ENCODE results near the gene SCGB2B2.
"Not testable (repeated sequence)": the region's sequence is repeated elsewhere in the genome, so short reads cannot be mapped to it uniquely, and the experiment has no call there.

SCGB2B2 gene

GRCh38 chr19:34688592-34688991 lies 11.6 kb upstream of the SCGB2B2 start:
- Histone ChIP-seq H3K36me3 (ENCODE audit: control insufficient read depth in 2 of 2, insufficient read depth in 2 of 2, low read length in 2 of 2) (peaks cover 5 to 11% of the 10 kb centered on the region in 2 donors), H3K9me3 (ENCODE audit: control insufficient read depth in 2 of 2, low read length in 2 of 2) (peaks cover 15 to 30% of the 10 kb centered on the region in 2 donors), H3K9ac (ENCODE audit: low read length in 2 of 2) (no peak overlapping the region), H3K27ac (ENCODE audit: low read length) (no peak overlapping the region), H3K4me3 (ENCODE audit: low read length in 2 of 2) (no peak overlapping the region), H3K27me3 (ENCODE audit: control insufficient read depth in 1 of 2, insufficient read depth in 2 of 2, low read length in 2 of 2) (no peaks in the 10 kb centered on the region), H3K4me1 (ENCODE audit: control insufficient read depth, insufficient read depth, low read length) (no peaks in the 10 kb centered on the region)

GRCh38 chr19:34687348-34687747 lies 10.4 kb upstream of the SCGB2B2 start:
- Histone ChIP-seq H3K9ac (ENCODE audit: low read length in 2 of 2) (no peak overlapping the region), H3K36me3 (ENCODE audit: control insufficient read depth in 2 of 2, insufficient read depth in 2 of 2, low read length in 2 of 2) (peaks cover 15 to 22% of the 10 kb centered on the region in 2 donors), H3K4me3 (ENCODE audit: low read length in 2 of 2) (no peak overlapping the region), H3K4me1 (ENCODE audit: control insufficient read depth, insufficient read depth, low read length) (no peaks in the 10 kb centered on the region), H3K9me3 (ENCODE audit: control insufficient read depth in 2 of 2, low read length in 2 of 2) (peaks cover 15 to 30% of the 10 kb centered on the region in 2 donors), H3K27ac (ENCODE audit: low read length) (no peak overlapping the region), H3K27me3 (ENCODE audit: control insufficient read depth in 1 of 2, insufficient read depth in 2 of 2, low read length in 2 of 2) (no peaks in the 10 kb centered on the region)

GRCh38 chr19:34686455-34686854 lies 9.5 kb upstream of the SCGB2B2 start:
- Histone ChIP-seq H3K9me3 (ENCODE audit: control insufficient read depth in 2 of 2, low read length in 2 of 2) (peaks cover 20 to 38% of the 10 kb centered on the region in 2 donors), H3K4me3 (ENCODE audit: low read length in 2 of 2) (no peak overlapping the region)

GRCh38 chr19:34685266-34685665 lies 8.3 kb upstream of the SCGB2B2 start:
- not testable (repeated sequence) for H3K27ac ChIP-seq (ENCODE audit: low read length); H3K9ac ChIP-seq (ENCODE audit: low read length in 2 of 2); H3K27me3 ChIP-seq (ENCODE audit: control insufficient read depth in 1 of 2, insufficient read depth in 2 of 2, low read length in 2 of 2); H3K4me1 ChIP-seq (ENCODE audit: control insufficient read depth, insufficient read depth, low read length); H3K4me3 ChIP-seq (ENCODE audit: low read length in 2 of 2)
- Histone ChIP-seq H3K9me3 (ENCODE audit: control insufficient read depth in 2 of 2, low read length in 2 of 2) (peaks cover 14 to 41% of the 10 kb centered on the region in 2 donors), H3K36me3 (ENCODE audit: control insufficient read depth in 2 of 2, insufficient read depth in 2 of 2, low read length in 2 of 2) (peaks cover 25 to 39% of the 10 kb centered on the region in 2 donors)

More at GRCh38 chr19:34686455-34686854, 9.5 kb upstream of the SCGB2B2 start:
- H3K9ac ChIP-seq (ENCODE audit: low read length in 2 of 2): no peak overlapping the region
- H3K27me3 ChIP-seq (ENCODE audit: control insufficient read depth in 1 of 2, insufficient read depth in 2 of 2, low read length in 2 of 2): no peaks in the 10 kb centered on the region
- no peak overlapping the region for H3K27ac ChIP-seq (ENCODE audit: low read length)
- no peaks in the 10 kb centered on the region for H3K4me1 ChIP-seq (ENCODE audit: control insufficient read depth, insufficient read depth, low read length)
- H3K36me3 ChIP-seq (ENCODE audit: control insufficient read depth in 2 of 2, insufficient read depth in 2 of 2, low read length in 2 of 2): peaks cover 21 to 30% of the 10 kb centered on the region in 2 donors

GRCh38 chr19:34681478-34681877 lies 4.5 kb upstream of the SCGB2B2 start:
- peaks cover 38 to 54% of the 10 kb centered on the region in 2 donors for H3K36me3 ChIP-seq (ENCODE audit: control insufficient read depth in 2 of 2, insufficient read depth in 2 of 2, low read length in 2 of 2)
- H3K9me3 ChIP-seq (ENCODE audit: control insufficient read depth in 2 of 2, low read length in 2 of 2): peaks cover 20 to 24% of the 10 kb centered on the region in 2 donors
- H3K9ac ChIP-seq (ENCODE audit: low read length in 2 of 2): no peak overlapping the region
- H3K27ac ChIP-seq (ENCODE audit: low read length): no peak overlapping the region
- no peaks in the 10 kb centered on the region for H3K27me3 ChIP-seq (ENCODE audit: control insufficient read depth in 1 of 2, insufficient read depth in 2 of 2, low read length in 2 of 2)
- H3K4me1 ChIP-seq (ENCODE audit: control insufficient read depth, insufficient read depth, low read length): peaks cover 12% of the 10 kb centered on the region
- peak overlapping the region; percentile 16 to 30 for H3K4me3 ChIP-seq (ENCODE audit: low read length in 2 of 2)

GRCh38 chr19:34678421-34678820 lies 1.5 kb upstream of the SCGB2B2 start:
- Histone ChIP-seq H3K27me3 (ENCODE audit: control insufficient read depth in 1 of 2, insufficient read depth in 2 of 2, low read length in 2 of 2) (no peaks in the 10 kb centered on the region), H3K27ac (ENCODE audit: low read length) (peak overlapping the region; percentile 92), H3K4me3 (ENCODE audit: low read length in 2 of 2) (peak overlapping the region; percentile 88 to 95), H3K9me3 (ENCODE audit: control insufficient read depth in 2 of 2, low read length in 2 of 2) (peaks cover 11 to 15% of the 10 kb centered on the region in 2 donors), H3K4me1 (ENCODE audit: control insufficient read depth, insufficient read depth, low read length) (peaks cover 12% of the 10 kb centered on the region), H3K9ac (ENCODE audit: low read length in 2 of 2) (peak overlapping the region in 1 of 2 donors; percentile 97), H3K36me3 (ENCODE audit: control insufficient read depth in 2 of 2, insufficient read depth in 2 of 2, low read length in 2 of 2) (peaks cover 33 to 41% of the 10 kb centered on the region in 2 donors)

- peaks cover 12% of the 10 kb centered on the region for H3K4me1 ChIP-seq (ENCODE audit: control insufficient read depth, insufficient read depth, low read length)
- peaks cover 30 to 39% of the 10 kb centered on the region in 2 donors for H3K36me3 ChIP-seq (ENCODE audit: control insufficient read depth in 2 of 2, insufficient read depth in 2 of 2, low read length in 2 of 2)
Measured at GRCh38 chr19:34678085-34678412, 1.1 kb upstream of the SCGB2B2 start.

GRCh38 chr19:34677386-34678084 lies 576 bp upstream of the SCGB2B2 start, which contains the start of gene ZNF302:
ZNF302 (plus strand) TSS chr19:34677678; CDS start chr19:34678805, 1,127 bp downstream.
- Histone ChIP-seq H3K27me3 (ENCODE audit: control insufficient read depth in 1 of 2, insufficient read depth in 2 of 2, low read length in 2 of 2) (no peaks in the 10 kb centered on the region), H3K36me3 (ENCODE audit: control insufficient read depth in 2 of 2, insufficient read depth in 2 of 2, low read length in 2 of 2) (peaks cover 26 to 33% of the 10 kb centered on the region in 2 donors), H3K9me3 (ENCODE audit: control insufficient read depth in 2 of 2, low read length in 2 of 2) (peaks cover 11 to 15% of the 10 kb centered on the region in 2 donors), H3K27ac (ENCODE audit: low read length) (peak within 1 kb of the TSS; percentile 92), H3K4me1 (ENCODE audit: control insufficient read depth, insufficient read depth, low read length) (peaks cover 12% of the 10 kb centered on the region), H3K9ac (ENCODE audit: low read length in 2 of 2) (peak within 1 kb of the TSS; percentile 93 to 97), H3K4me3 (ENCODE audit: low read length in 2 of 2) (peak within 1 kb of the TSS; percentile 88 to 95)

More at GRCh38 chr19:34678085-34678412, 1.1 kb upstream of the SCGB2B2 start:
- Histone ChIP-seq H3K9me3 (ENCODE audit: control insufficient read depth in 2 of 2, low read length in 2 of 2) (peaks cover 11 to 15% of the 10 kb centered on the region in 2 donors), H3K9ac (ENCODE audit: low read length in 2 of 2) (peak overlapping the region; percentile 93 to 97), H3K4me3 (ENCODE audit: low read length in 2 of 2) (peak overlapping the region; percentile 88 to 95), H3K27ac (ENCODE audit: low read length) (peak overlapping the region; percentile 92), H3K27me3 (ENCODE audit: control insufficient read depth in 1 of 2, insufficient read depth in 2 of 2, low read length in 2 of 2) (no peaks in the 10 kb centered on the region)

- Histone ChIP-seq H3K9ac (ENCODE audit: low read length in 2 of 2) (no peak overlapping the region), H3K27ac (ENCODE audit: low read length) (no peak overlapping the region), H3K9me3 (ENCODE audit: control insufficient read depth in 2 of 2, low read length in 2 of 2) (peaks cover 4 to 5% of the 10 kb centered on the region in 2 donors), H3K27me3 (ENCODE audit: control insufficient read depth in 1 of 2, insufficient read depth in 2 of 2, low read length in 2 of 2) (no peaks in the 10 kb centered on the region), H3K4me1 (ENCODE audit: control insufficient read depth, insufficient read depth, low read length) (peaks cover 12% of the 10 kb centered on the region), H3K4me3 (ENCODE audit: low read length in 2 of 2) (no peak overlapping the region), H3K36me3 (ENCODE audit: control insufficient read depth in 2 of 2, insufficient read depth in 2 of 2, low read length in 2 of 2) (peaks cover 16 to 21% of the 10 kb centered on the region in 2 donors)
Measured at GRCh38 chr19:34675919-34676318, 1.0 kb downstream of the SCGB2B2 start.

- no peak overlapping the region for H3K27ac ChIP-seq (ENCODE audit: low read length)
- H3K27me3 ChIP-seq (ENCODE audit: control insufficient read depth in 1 of 2, insufficient read depth in 2 of 2, low read length in 2 of 2): no peaks in the 10 kb centered on the region
- H3K9me3 ChIP-seq (ENCODE audit: control insufficient read depth in 2 of 2, low read length in 2 of 2): peaks cover 4 to 5% of the 10 kb centered on the region in 2 donors
- peaks cover 13 to 14% of the 10 kb centered on the region in 2 donors for H3K36me3 ChIP-seq (ENCODE audit: control insufficient read depth in 2 of 2, insufficient read depth in 2 of 2, low read length in 2 of 2)
- no peak overlapping the region for H3K9ac ChIP-seq (ENCODE audit: low read length in 2 of 2)
- H3K4me3 ChIP-seq (ENCODE audit: low read length in 2 of 2): no peak overlapping the region
- H3K4me1 ChIP-seq (ENCODE audit: control insufficient read depth, insufficient read depth, low read length): peaks cover 12% of the 10 kb centered on the region
Measured at GRCh38 chr19:34675250-34675649, 1.7 kb downstream of the SCGB2B2 start.

GRCh38 chr19:34673590-34673989 lies 3.4 kb downstream of the SCGB2B2 start:
- Histone ChIP-seq H3K9ac (ENCODE audit: low read length in 2 of 2) (no peak overlapping the region), H3K36me3 (ENCODE audit: control insufficient read depth in 2 of 2, insufficient read depth in 2 of 2, low read length in 2 of 2) (no peaks in the 10 kb centered on the region), H3K4me3 (ENCODE audit: low read length in 2 of 2) (no peak overlapping the region), H3K4me1 (ENCODE audit: control insufficient read depth, insufficient read depth, low read length) (peaks cover 6% of the 10 kb centered on the region), H3K9me3 (ENCODE audit: control insufficient read depth in 2 of 2, low read length in 2 of 2) (no peaks in the 10 kb centered on the region), H3K27ac (ENCODE audit: low read length) (no peak overlapping the region), H3K27me3 (ENCODE audit: control insufficient read depth in 1 of 2, insufficient read depth in 2 of 2, low read length in 2 of 2) (no peaks in the 10 kb centered on the region)
